Uterus (tissue), 2 donors: Measurements from ENCODE around the gene HEG1.

ENCODE experiments used
- POLR2A ChIP-seq, 2 donors: fragments of 450-650 bp; IDR thresholded peaks; one replicate each; pipeline ENCODE4 v1.6.1; 2016; ENCODE audit warnings: antibody characterized with exemption in 2 of 2, mild to moderate bottlenecking in 1 of 2, moderate library complexity in 1 of 2
- TF ChIP-seq, protein P1 (sequence below), 4 experiments: fragments of 200-600 bp in 2 of 4; fragments of 450-650 bp in 2 of 4; sonication (generic) in 2 of 4; IDR thresholded peaks; one replicate each; pipeline ENCODE4 v1.5.1; 2016 to 2019; ENCODE audit warnings: antibody characterized with exemption in 4 of 4, mild to moderate bottlenecking in 2 of 4, moderate library complexity in 1 of 4

DNA sequence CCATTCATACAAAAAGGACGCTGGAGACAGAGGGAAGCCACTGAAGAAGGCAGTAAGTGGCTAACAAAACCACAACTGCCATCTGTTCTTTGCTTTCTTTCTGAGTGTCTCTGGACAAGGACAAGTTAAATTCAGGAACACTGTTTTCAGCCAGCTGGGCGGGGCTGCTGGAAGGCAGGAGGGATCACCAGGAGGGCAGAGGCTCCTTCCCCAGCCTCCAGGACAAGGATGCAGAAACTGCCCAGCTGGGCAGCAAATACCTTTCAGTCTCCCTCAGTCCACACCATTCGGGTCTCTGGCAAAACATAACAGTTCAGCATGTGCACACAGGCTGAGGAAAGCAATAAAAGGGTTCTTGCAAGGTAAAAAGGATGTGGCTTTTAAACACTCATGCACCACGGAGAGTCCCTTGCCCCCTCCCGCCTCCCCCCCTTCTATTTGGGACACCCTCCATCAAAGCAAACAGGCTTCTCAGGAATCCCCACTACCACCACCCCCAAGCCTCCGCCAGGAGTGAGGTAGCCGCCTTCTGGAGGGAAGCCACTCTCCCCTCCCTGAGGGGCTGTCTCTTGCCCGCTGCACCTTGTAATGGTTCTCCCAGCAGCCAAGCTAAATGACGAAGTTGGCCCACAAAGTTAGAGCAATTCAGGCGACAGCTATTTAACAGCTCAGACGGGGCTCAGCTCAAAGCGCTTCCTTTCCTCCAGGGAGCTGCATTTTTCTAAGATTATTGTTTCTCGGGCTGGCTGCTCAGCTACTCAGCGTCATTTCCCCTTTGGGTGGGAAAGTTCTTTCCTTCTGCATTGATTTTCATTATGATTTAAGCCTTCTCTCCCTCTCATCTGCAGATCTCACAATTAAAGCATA, 3.8 kb downstream of the HEG1 start:
- TF ChIP-seq, protein P1, sequence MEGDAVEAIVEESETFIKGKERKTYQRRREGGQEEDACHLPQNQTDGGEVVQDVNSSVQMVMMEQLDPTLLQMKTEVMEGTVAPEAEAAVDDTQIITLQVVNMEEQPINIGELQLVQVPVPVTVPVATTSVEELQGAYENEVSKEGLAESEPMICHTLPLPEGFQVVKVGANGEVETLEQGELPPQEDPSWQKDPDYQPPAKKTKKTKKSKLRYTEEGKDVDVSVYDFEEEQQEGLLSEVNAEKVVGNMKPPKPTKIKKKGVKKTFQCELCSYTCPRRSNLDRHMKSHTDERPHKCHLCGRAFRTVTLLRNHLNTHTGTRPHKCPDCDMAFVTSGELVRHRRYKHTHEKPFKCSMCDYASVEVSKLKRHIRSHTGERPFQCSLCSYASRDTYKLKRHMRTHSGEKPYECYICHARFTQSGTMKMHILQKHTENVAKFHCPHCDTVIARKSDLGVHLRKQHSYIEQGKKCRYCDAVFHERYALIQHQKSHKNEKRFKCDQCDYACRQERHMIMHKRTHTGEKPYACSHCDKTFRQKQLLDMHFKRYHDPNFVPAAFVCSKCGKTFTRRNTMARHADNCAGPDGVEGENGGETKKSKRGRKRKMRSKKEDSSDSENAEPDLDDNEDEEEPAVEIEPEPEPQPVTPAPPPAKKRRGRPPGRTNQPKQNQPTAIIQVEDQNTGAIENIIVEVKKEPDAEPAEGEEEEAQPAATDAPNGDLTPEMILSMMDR (IDR thresholded peaks at IDR 0.05) = no peak
- TF ChIP-seq POLR2A (IDR thresholded peaks at IDR 0.05) = peak in 1 of 2 donors; percentile 20
